Smooth muscle cell (in vitro differentiated cells): ENCODE results near the gene NPHP4. TPM values are rescaled to one million over a fixed set of nuclear protein-coding genes. Genes with fewer than 3 reads are reported as not detected.

Experiments
- DNase-seq: peaks from one replicate; lab custom pipeline; 2025; ENCODE audit not compliant: unreplicated experiment; lab: John Stamatoyannopoulos, UW
- H2AFZ ChIP-seq: fragments of 200-600 bp; sonication (generic); 2 replicates; pipeline ENCODE4 v1.6.0; 2016; ENCODE audit warnings: antibody characterized with exemption, low read depth, mild to moderate bottlenecking
- H3F3A ChIP-seq: fragments of 200-600 bp; sonication (generic); 2 replicates; pipeline ENCODE4 v1.6.0; 2017; ENCODE audit warnings: antibody characterized with exemption, low read depth
- H3K27ac ChIP-seq: fragments of 200-600 bp; sonication (generic); 2 replicates; pipeline ENCODE4 v1.5.1; 2016; ENCODE audit warnings: low read depth, mild to moderate bottlenecking
- H3K27me3 ChIP-seq: fragments of 200-600 bp; sonication (generic); 2 replicates; pipeline ENCODE4 v1.6.1; 2016; ENCODE audit warnings: low read depth, mild to moderate bottlenecking
- H3K36me3 ChIP-seq: fragments of 200-600 bp; sonication (generic); 2 replicates; pipeline ENCODE4 v1.5.1; 2016; ENCODE audit warnings: low read depth
- H3K4me1 ChIP-seq: fragments of 200-600 bp; sonication (generic); 2 replicates; pipeline ENCODE4 v1.5.1; 2016; ENCODE audit warnings: low read depth
- H3K4me2 ChIP-seq: fragments of 200-600 bp; sonication (generic); 2 replicates; pipeline ENCODE4 v1.6.0; 2016; ENCODE audit warnings: mild to moderate bottlenecking
- H3K4me3 ChIP-seq: fragments of 200-600 bp; sonication (generic); 2 replicates; pipeline ENCODE4 v1.5.1; 2016; ENCODE audit warnings: mild to moderate bottlenecking
- H3K79me2 ChIP-seq: fragments of 200-600 bp; sonication (generic); 2 replicates; pipeline ENCODE4 v1.6.0; 2016; ENCODE audit warnings: low read depth, mild to moderate bottlenecking
- H3K9ac ChIP-seq: fragments of 200-600 bp; sonication (generic); 2 replicates; pipeline ENCODE4 v1.6.0; 2016; ENCODE audit warnings: low read depth
- H3K9me3 ChIP-seq: fragments of 200-600 bp; sonication (generic); replicated peaks from 2 replicates; pipeline ENCODE4 v1.5.1; 2016; ENCODE audit warnings: low read depth
- H4K20me1 ChIP-seq: fragments of 200-600 bp; sonication (generic); 2 replicates; pipeline ENCODE4 v1.6.0; 2016; ENCODE audit warnings: low read depth
- CTCF ChIP-seq: fragments of 200-600 bp; sonication (generic); IDR thresholded peaks from 2 replicates; pipeline ENCODE4 v1.5.1; 2017; ENCODE audit warnings: borderline replicate concordance, mild to moderate bottlenecking, antibody characterized with exemption; ENCODE audit not compliant: insufficient read depth, poor library complexity, severe bottlenecking
- WGBS: methylation state at CpG from one replicate; pipeline ENCODE4 v1.1.7; 2016; ENCODE audit warnings: low lambda C conversion rate; 5-methylcytosine and 5-hydroxymethylcytosine counted together
- polyA plus RNA-seq: library from polyadenylated mRNA; unstranded; fragments of >200 nt; fragmentation: Nextera tagmentation; extraction: Ambion mirVana; gene quantifications from 2 replicates; pipeline ENCODE4 v1.2.1, GENCODE V29; 2016
- total RNA-seq: library from RNA; depleted of rRNA; stranded (reverse); fragments of >200 nt; gene quantifications from 2 replicates; pipeline ENCODE4 v1.2.3, GENCODE V29; 2014

NPHP4 gene
- total and polyA plus RNA-seq, 2 experiments from 2014 or later = 5.4 to 8.4 TPM

- Histone ChIP-seq H3K4me1 (no peaks in the 10 kb centered on the region), H3K27ac (no peak overlapping the region), H2AFZ (no peak overlapping the region), H3K9ac (no peak overlapping the region), H3K36me3 (no peaks in the 10 kb centered on the region), H4K20me1 (no peaks in the 10 kb centered on the region), H3K9me3 (no peaks in the 10 kb centered on the region), H3K27me3 (no peaks in the 10 kb centered on the region), H3K4me2 (no peak overlapping the region), H3F3A (no peaks in the 10 kb centered on the region), H3K79me2 (no peaks in the 10 kb centered on the region), H3K4me3 (no peak overlapping the region)
- 94% methylated on average over 22 of the region's 24 CpGs for WGBS
- no peak for DNase-seq
- TF ChIP-seq CTCF = no peak
Measured at GRCh38 chr1:5950994-5951785, 41.0 kb downstream of the NPHP4 start.

GRCh38 chr1:5950201-5950895, 41.9 kb downstream of the NPHP4 start:
- no peaks in the 10 kb centered on the region for H3K4me1 ChIP-seq
- 98% methylated on average over 7 of the region's 7 CpGs for WGBS
- no peaks in the 10 kb centered on the region for H3K9me3 ChIP-seq
- H3K9ac ChIP-seq = no peak overlapping the region
- H2AFZ ChIP-seq = no peak overlapping the region
- DNase-seq = no peak
- H3K79me2 ChIP-seq = no peaks in the 10 kb centered on the region
- H3K4me3 ChIP-seq = no peak overlapping the region
- no peak overlapping the region for H3K4me2 ChIP-seq
- no peak for TF ChIP-seq CTCF
- no peaks in the 10 kb centered on the region for H3F3A ChIP-seq
- no peaks in the 10 kb centered on the region for H3K27me3 ChIP-seq
- no peaks in the 10 kb centered on the region for H4K20me1 ChIP-seq
- H3K27ac ChIP-seq = no peak overlapping the region
- H3K36me3 ChIP-seq = no peaks in the 10 kb centered on the region

GRCh38 chr1:5949761-5950100, 42.5 kb downstream of the NPHP4 start:
- H3K9me3 ChIP-seq = no peaks in the 10 kb centered on the region
- H3K79me2 ChIP-seq = no peaks in the 10 kb centered on the region
- no peaks in the 10 kb centered on the region for H4K20me1 ChIP-seq
- H3K27ac ChIP-seq = no peak overlapping the region
- no peaks in the 10 kb centered on the region for H3K4me1 ChIP-seq
- no peaks in the 10 kb centered on the region for H3K27me3 ChIP-seq
- no peak overlapping the region for H3K4me3 ChIP-seq
- no peaks in the 10 kb centered on the region for H3F3A ChIP-seq
- no peak overlapping the region for H3K4me2 ChIP-seq
- H3K36me3 ChIP-seq = no peaks in the 10 kb centered on the region
- H3K9ac ChIP-seq = no peak overlapping the region
- no peak overlapping the region for H2AFZ ChIP-seq
- no peak for TF ChIP-seq CTCF
- no peak for DNase-seq
- WGBS = 86% methylated on average over 4 of the region's 4 CpGs
